Thyroid gland (tissue), 4 donors: ENCODE results near the gene PPIF. TPM values are rescaled to one million over a fixed set of nuclear protein-coding genes. Genes with fewer than 3 reads are reported as not detected.
A peak's percentile ranks its signal among the peaks of the same experiment; 100 is the strongest.

Experiments
- DNase-seq, 2 donors: peaks; one replicate each; pipeline ENCODE4 v3.0.0-alpha.2; 2019
- H3K27ac ChIP-seq, 3 donors: fragments of 200-600 bp; sonication (generic); 1 replicate in 2 of 3; 2 replicates in 1 of 3; pipeline ENCODE4 v1.5.1; 2016 to 2019; ENCODE audit warnings: mild to moderate bottlenecking in 1 of 3, moderate library complexity in 1 of 3
- H3K27me3 ChIP-seq: fragments of 200-600 bp; sonication (generic); one replicate; pipeline ENCODE4 v1.5.1; 2019
- H3K36me3 ChIP-seq, 2 donors: fragments of 200-600 bp; sonication (generic); one replicate each; pipeline ENCODE4 v1.5.1; 2016 to 2019
- H3K4me1 ChIP-seq, 2 donors: fragments of 200-600 bp; sonication (generic); one replicate each; pipeline ENCODE4 v1.5.1; 2017 to 2019
- H3K4me3 ChIP-seq, 3 donors: fragments of 200-600 bp; sonication (generic); replicated peaks in 1 of 3; 1 replicate in 2 of 3; 2 replicates in 1 of 3; pipeline ENCODE4 v1.5.1; 2016; ENCODE audit warnings: mild to moderate bottlenecking in 1 of 3
- H3K9me3 ChIP-seq: fragments of 200-600 bp; sonication (generic); one replicate; pipeline ENCODE4 v1.5.1; 2017
- CTCF ChIP-seq, 6 experiments: fragments of 200-600 bp in 3 of 6; fragments of 450-650 bp in 3 of 6; sonication (generic) in 3 of 6; IDR thresholded peaks; one replicate each; pipeline ENCODE4 v1.5.1; 2016 to 2019; ENCODE audit warnings: antibody characterized with exemption in 6 of 6, mild to moderate bottlenecking in 2 of 6, inconsistent platforms in 1 of 6, moderate library complexity in 1 of 6
- POLR2A ChIP-seq, 2 donors: fragments of 450-650 bp; IDR thresholded peaks; one replicate each; pipeline ENCODE4 v1.6.1; 2017; ENCODE audit warnings: antibody characterized with exemption in 2 of 2, mild to moderate bottlenecking in 2 of 2, moderate library complexity in 1 of 2
- WGBS, 2 donors: methylation state at CpG; one replicate each; pipeline ENCODE4 v1.1.5; 2017; 5-methylcytosine and 5-hydroxymethylcytosine counted together
- intact Hi-C: fragments of 100-400 bp; cut with DNase I; formaldehyde crosslinking; loops from one replicate; pipeline ENCODE4 v1.15.1; 2023
- total RNA-seq, 4 donors: library from RNA; depleted of rRNA; stranded (reverse); fragments of >200 nt; gene quantifications; one replicate each; pipeline ENCODE4 v1.2.3, GENCODE V29; 2016

Gene PPIF
- total RNA-seq, 4 donors from 2014 or later = 31.4 to 70.1 (median 52.3) TPM

GRCh38 chr10:79393221-79393923 is 46.1 kb downstream of the PPIF start:
- TF ChIP-seq POLR2A (IDR thresholded peaks at IDR 0.05) (no peak), CTCF (IDR thresholded peaks at IDR 0.05) (no peak)
- H3K4me3 ChIP-seq = no peak overlapping the region
- H3K4me1 ChIP-seq = peaks cover 19 to 58% of the 10 kb centered on the region in 2 donors
- no peak overlapping the region for H3K27ac ChIP-seq
- intact Hi-C loops = no loop called here
- peak in 1 of 2 donors; percentile 1 for DNase-seq
- H3K36me3 ChIP-seq = peaks cover 0 to 3% of the 10 kb centered on the region in 2 donors
- 74 to 95% methylated on average over 4 of the region's 4 CpGs for WGBS, 2 donors
- no peaks in the 10 kb centered on the region for H3K27me3 ChIP-seq
- no peaks in the 10 kb centered on the region for H3K9me3 ChIP-seq

- Histone ChIP-seq H3K36me3 (peaks cover 0 to 3% of the 10 kb centered on the region in 2 donors), H3K9me3 (no peaks in the 10 kb centered on the region), H3K27ac (peak overlapping the region in 2 of 3 donors; percentile 38 to 39), H3K4me3 (no peak overlapping the region), H3K4me1 (peaks cover 20 to 61% of the 10 kb centered on the region in 2 donors), H3K27me3 (no peaks in the 10 kb centered on the region)
- 92 to 96% methylated on average over 17 of the region's 17 CpGs for WGBS, 2 donors
- intact Hi-C loops = no loop called here
- peak; percentile 1 to 9 for DNase-seq
- TF ChIP-seq CTCF (IDR thresholded peaks at IDR 0.05) (no peak), POLR2A (IDR thresholded peaks at IDR 0.05) (no peak)
These were observed 46.8 kb downstream of the PPIF start for GRCh38 chr10:79393924-79394610.

- H3K27me3 ChIP-seq = no peaks in the 10 kb centered on the region
- DNase-seq = peak; percentile 83 to 86
- no peak overlapping the region for H3K4me3 ChIP-seq
- H3K36me3 ChIP-seq = peaks cover 0 to 3% of the 10 kb centered on the region in 2 donors
- H3K4me1 ChIP-seq = peaks cover 24 to 65% of the 10 kb centered on the region in 2 donors
- WGBS, 2 donors = 46 to 55% methylated on average over 5 of the region's 5 CpGs
- no peaks in the 10 kb centered on the region for H3K9me3 ChIP-seq
- intact Hi-C loops = no loop called here
- TF ChIP-seq CTCF (IDR thresholded peaks at IDR 0.05) (no peak), POLR2A (IDR thresholded peaks at IDR 0.05) (no peak)
- H3K27ac ChIP-seq = peak overlapping the region in 2 of 3 donors; percentile 38 to 39
These were observed 47.4 kb downstream of the PPIF start for GRCh38 chr10:79394664-79395063.

- 75 to 88% methylated on average over 5 of the region's 5 CpGs for WGBS, 2 donors
- no peaks in the 10 kb centered on the region for H3K9me3 ChIP-seq
- no peak overlapping the region for H3K4me3 ChIP-seq
- no peak for TF ChIP-seq CTCF (IDR thresholded peaks at IDR 0.05)
- TF ChIP-seq POLR2A (IDR thresholded peaks at IDR 0.05) = no peak
- intact Hi-C loops = no loop called here
- no peak overlapping the region for H3K27ac ChIP-seq
- H3K36me3 ChIP-seq = peaks cover 0 to 3% of the 10 kb centered on the region in 2 donors
- no peaks in the 10 kb centered on the region for H3K27me3 ChIP-seq
- H3K4me1 ChIP-seq = peaks cover 36 to 83% of the 10 kb centered on the region in 2 donors
- DNase-seq = no peak
These were observed 49.3 kb downstream of the PPIF start for GRCh38 chr10:79396520-79396919.

GRCh38 chr10:79397051-79397450 is 49.8 kb downstream of the PPIF start:
- DNase-seq = no peak
- WGBS, 2 donors = 86% methylated on average over 6 of the region's 6 CpGs
- no peaks in the 10 kb centered on the region for H3K27me3 ChIP-seq
- peaks cover 38 to 86% of the 10 kb centered on the region in 2 donors for H3K4me1 ChIP-seq
- intact Hi-C loops = no loop called here
- no peaks in the 10 kb centered on the region for H3K9me3 ChIP-seq
- peaks cover 0 to 3% of the 10 kb centered on the region in 2 donors for H3K36me3 ChIP-seq
- H3K27ac ChIP-seq = peak overlapping the region in 1 of 3 donors; percentile 21
- H3K4me3 ChIP-seq = no peak overlapping the region
- TF ChIP-seq POLR2A (IDR thresholded peaks at IDR 0.05) (no peak), CTCF (IDR thresholded peaks at IDR 0.05) (no peak)
